ENCODE results near the gene LRMDA. TPM values are rescaled to one million over a fixed set of nuclear protein-coding genes. Genes with fewer than 3 reads are reported as not detected.
"Not testable (repeated sequence)": the region's sequence is repeated elsewhere in the genome, so short reads cannot be mapped to it uniquely, and the experiment has no call there.

The LRMDA gene
- polyA plus RNA-seq, 3 donors: 39.8 to 59.6 (median 56.4) TPM

- no peak for DNase-seq
- no peaks in the 10 kb centered on the region for H4K20me1 ChIP-seq (ENCODE audit: insufficient read depth, low read length)
- no peaks in the 10 kb centered on the region for H3K36me3 ChIP-seq (replicated peaks in 1 of 2; ENCODE audit: control insufficient read depth in 1 of 2, insufficient read depth in 2 of 2, low read length in 2 of 2)
These were observed 708.0 kb downstream of the LRMDA start for GRCh38 chr10:76139431-76139830.

GRCh38 chr10:76141376-76141775 lies 710.0 kb downstream of the LRMDA start:
- no peaks in the 10 kb centered on the region for H3K4me1 ChIP-seq (ENCODE audit: control insufficient read depth in 1 of 2, insufficient read depth in 2 of 2, low read length in 2 of 2)
- H3K79me2 ChIP-seq (ENCODE audit: insufficient read depth, low read length): no peaks in the 10 kb centered on the region
- H3K27me3 Mint-ChIP-seq (ENCODE audit: low read depth in 3 of 3): no peaks in the 10 kb centered on the region
- WGBS (ENCODE audit: insufficient coverage): 100% methylated on average over 1 of the region's 3 CpGs
- TF ChIP-seq CTCF (IDR thresholded peaks at IDR 0.05): no peak
- no peak overlapping the region for H3K9ac ChIP-seq (ENCODE audit: insufficient read depth, low read length, poor library complexity, severe bottlenecking)
- no peak overlapping the region for H2AFZ ChIP-seq (ENCODE audit: insufficient read depth, low read depth, low read length, poor library complexity, severe bottlenecking)
- H3K36me3 Mint-ChIP-seq: peaks cover 0 to 2% of the 10 kb centered on the region in 2 donors
- H3K36me3 ChIP-seq (replicated peaks in 1 of 2; ENCODE audit: control insufficient read depth in 1 of 2, insufficient read depth in 2 of 2, low read length in 2 of 2): no peaks in the 10 kb centered on the region
- H3K27ac Mint-ChIP-seq: no peak overlapping the region
- no peaks in the 10 kb centered on the region for H3K4me1 Mint-ChIP-seq
- H3K9me3 Mint-ChIP-seq: peaks cover 4 to 14% (median 6%) of the 10 kb centered on the region in 7 donors
- intact Hi-C loops (cut with micrococcal nuclease): no loop called here
- no peak overlapping the region for H3K4me2 ChIP-seq (replicated peaks; ENCODE audit: extremely low read depth, low read length, poor library complexity, severe bottlenecking)
- H3K27me3 ChIP-seq (ENCODE audit: control insufficient read depth in 2 of 2, insufficient read depth in 2 of 2, low read length in 2 of 2): no peaks in the 10 kb centered on the region
- H4K20me1 ChIP-seq (ENCODE audit: insufficient read depth, low read length): no peaks in the 10 kb centered on the region
- DNase-seq: no peak
- no peak overlapping the region for H3K4me3 Mint-ChIP-seq
- no peak overlapping the region for H3K4me3 ChIP-seq (replicated peaks in 1 of 3; ENCODE audit: low read depth in 2 of 3, low read length in 3 of 3)
- H3K9me3 ChIP-seq (replicated peaks in 1 of 2; ENCODE audit: control insufficient read depth in 1 of 2, insufficient read depth in 1 of 2, low read length in 2 of 2): no peaks in the 10 kb centered on the region
- no peak overlapping the region for H3K27ac ChIP-seq (ENCODE audit: low read depth in 1 of 2, low read length in 2 of 2)

More at GRCh38 chr10:76139431-76139830, 708.0 kb downstream of the LRMDA start:
- Mint-ChIP-seq H3K36me3 (peaks cover 2 to 3% of the 10 kb centered on the region in 2 donors), H3K4me3 (no peak overlapping the region), H3K27ac (no peak overlapping the region), H3K27me3 (ENCODE audit: low read depth in 3 of 3) (no peaks in the 10 kb centered on the region), H3K4me1 (no peaks in the 10 kb centered on the region), H3K9me3 (peaks cover 0 to 7% (median 0%) of the 10 kb centered on the region in 7 donors)
- Histone ChIP-seq H3K79me2 (ENCODE audit: insufficient read depth, low read length) (no peaks in the 10 kb centered on the region), H3K9ac (ENCODE audit: insufficient read depth, low read length, poor library complexity, severe bottlenecking) (no peak overlapping the region), H3K4me3 (replicated peaks in 1 of 3; ENCODE audit: low read depth in 2 of 3, low read length in 3 of 3) (no peak overlapping the region), H3K9me3 (replicated peaks in 1 of 2; ENCODE audit: control insufficient read depth in 1 of 2, insufficient read depth in 1 of 2, low read length in 2 of 2) (no peaks in the 10 kb centered on the region), H2AFZ (ENCODE audit: insufficient read depth, low read depth, low read length, poor library complexity, severe bottlenecking) (no peak overlapping the region), H3K4me1 (ENCODE audit: control insufficient read depth in 1 of 2, insufficient read depth in 2 of 2, low read length in 2 of 2) (no peaks in the 10 kb centered on the region), H3K27ac (ENCODE audit: low read depth in 1 of 2, low read length in 2 of 2) (no peak overlapping the region), H3K27me3 (ENCODE audit: control insufficient read depth in 2 of 2, insufficient read depth in 2 of 2, low read length in 2 of 2) (no peaks in the 10 kb centered on the region), H3K4me2 (replicated peaks; ENCODE audit: extremely low read depth, low read length, poor library complexity, severe bottlenecking) (no peak overlapping the region)
- WGBS (ENCODE audit: insufficient coverage): 90% methylated on average over 2 of the region's 5 CpGs
- TF ChIP-seq CTCF (IDR thresholded peaks at IDR 0.05): no peak
- intact Hi-C loops (cut with micrococcal nuclease): no loop called here

- H3K27ac ChIP-seq (ENCODE audit: low read depth in 1 of 2, low read length in 2 of 2); H4K20me1 ChIP-seq (ENCODE audit: insufficient read depth, low read length); H2AFZ ChIP-seq (ENCODE audit: insufficient read depth, low read depth, low read length, poor library complexity, severe bottlenecking); H3K4me1 Mint-ChIP-seq; intact Hi-C loops (cut with micrococcal nuclease); H3K79me2 ChIP-seq (ENCODE audit: insufficient read depth, low read length); H3K27me3 ChIP-seq (ENCODE audit: control insufficient read depth in 2 of 2, insufficient read depth in 2 of 2, low read length in 2 of 2); H3K4me1 ChIP-seq (ENCODE audit: control insufficient read depth in 1 of 2, insufficient read depth in 2 of 2, low read length in 2 of 2); H3K9ac ChIP-seq (ENCODE audit: insufficient read depth, low read length, poor library complexity, severe bottlenecking); H3K27ac Mint-ChIP-seq; H3K4me3 Mint-ChIP-seq; H3K4me2 ChIP-seq (replicated peaks; ENCODE audit: extremely low read depth, low read length, poor library complexity, severe bottlenecking); H3K4me3 ChIP-seq (replicated peaks in 1 of 3; ENCODE audit: low read depth in 2 of 3, low read length in 3 of 3); H3K36me3 Mint-ChIP-seq; H3K27me3 Mint-ChIP-seq (ENCODE audit: low read depth in 3 of 3); DNase-seq; H3K36me3 ChIP-seq (replicated peaks in 1 of 2; ENCODE audit: control insufficient read depth in 1 of 2, insufficient read depth in 2 of 2, low read length in 2 of 2): not testable (repeated sequence)
- peaks cover 11 to 38% (median 20%) of the 10 kb centered on the region in 7 donors for H3K9me3 Mint-ChIP-seq
- peaks cover 17 to 26% of the 10 kb centered on the region in 2 donors for H3K9me3 ChIP-seq (replicated peaks in 1 of 2; ENCODE audit: control insufficient read depth in 1 of 2, insufficient read depth in 1 of 2, low read length in 2 of 2)
- no CpG with 5 or more reads among the region's 8 CpGs for WGBS (ENCODE audit: insufficient coverage)
These were observed 716.8 kb downstream of the LRMDA start for GRCh38 chr10:76148217-76148616.

Measured in CD14-positive monocyte (primary cell).